ENCODE measurements around the gene TRPM3.

DNA sequence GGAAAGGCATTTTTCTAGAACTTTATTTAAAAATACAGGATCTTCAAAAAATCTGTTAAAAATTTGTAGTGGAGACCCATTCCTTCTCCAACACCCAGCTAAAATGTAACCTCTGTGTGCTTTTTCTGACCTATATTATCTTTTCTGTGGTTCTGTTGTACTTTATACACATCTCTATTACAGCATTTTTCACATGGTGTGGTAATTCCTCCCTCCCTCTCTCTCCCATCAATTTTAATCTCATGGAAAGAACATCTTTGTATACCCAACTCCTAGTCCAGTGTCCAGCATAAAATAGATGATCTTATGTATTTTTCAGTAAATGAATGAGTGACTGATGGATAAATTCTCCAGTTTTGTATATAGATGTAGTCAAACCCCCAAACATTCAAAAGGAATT is 523.5 kb downstream of the TRPM3 start:
- no peak for TF ChIP-seq EZH2 (IDR thresholded peaks at IDR 0.05; ENCODE audit: low read length, unreplicated experiment)
- no peak for TF ChIP-seq CTCF (conservative IDR thresholded peaks at IDR 0.05; ENCODE audit: low read depth, low read length)

All from PC-3 (cell line).